HG03521 (cell line): ENCODE measurements around the gene MTG1.

Experiments
- ATAC-seq: cut with Tn5 transposase; IDR thresholded peaks from one replicate; pipeline ENCODE4 v1.9.1; 2021; ENCODE audit warnings: mild to moderate bottlenecking, moderate library complexity; ENCODE audit not compliant: unreplicated experiment

Gene MTG1

GRCh38 chr10:133445751-133446708 lies 52.1 kb downstream of the MTG1 start:
- ATAC-seq: no peak

- ATAC-seq: no peak
Measured at GRCh38 chr10:133446979-133447378, 53.0 kb downstream of the MTG1 start.

GRCh38 chr10:133448120-133448519 lies 54.2 kb downstream of the MTG1 start:
- ATAC-seq: no peak

- ATAC-seq: no peak
Measured at GRCh38 chr10:133451346-133451745, 57.4 kb downstream of the MTG1 start.

- ATAC-seq: no peak
Measured at GRCh38 chr10:133452453-133452852, 58.5 kb downstream of the MTG1 start.

- ATAC-seq: no peak
Measured at GRCh38 chr10:133453516-133454203, 59.7 kb downstream of the MTG1 start, which contains the start of gene SCART1. SCART1 (plus strand) TSS chr10:133453945; CDS start chr10:133453998, 53 bp downstream.

GRCh38 chr10:133454204-133454893 lies 60.4 kb downstream of the MTG1 start:
- ATAC-seq: no peak

GRCh38 chr10:133455196-133455595 lies 61.2 kb downstream of the MTG1 start:
- no peak for ATAC-seq

GRCh38 chr10:133455611-133456031 lies 61.7 kb downstream of the MTG1 start:
- ATAC-seq: no peak

GRCh38 chr10:133456041-133456951 lies 62.3 kb downstream of the MTG1 start:
- no peak for ATAC-seq

- no peak for ATAC-seq
Measured at GRCh38 chr10:133457100-133457841, 63.3 kb downstream of the MTG1 start.

- no peak for ATAC-seq
Measured at GRCh38 chr10:133458021-133458709, 64.2 kb downstream of the MTG1 start.

- ATAC-seq: no peak
Measured at GRCh38 chr10:133458710-133459453, 64.9 kb downstream of the MTG1 start.

- ATAC-seq: no peak
Measured at GRCh38 chr10:133459454-133460207, 65.7 kb downstream of the MTG1 start.

- no peak for ATAC-seq
Measured at GRCh38 chr10:133460208-133460769, 66.3 kb downstream of the MTG1 start.

- no peak for ATAC-seq
Measured at GRCh38 chr10:133461027-133461426, 67.1 kb downstream of the MTG1 start.

GRCh38 chr10:133461841-133462240 lies 67.9 kb downstream of the MTG1 start:
- ATAC-seq: no peak
